ENCODE results near the gene ARMC9. TPM values are rescaled to one million over a fixed set of nuclear protein-coding genes. Genes with fewer than 3 reads are reported as not detected.

The ARMC9 gene
- total and polyA plus RNA-seq, 3 donors from 2014 or later, result 35.0 to 49.7 (median 47.5) TPM

DNA sequence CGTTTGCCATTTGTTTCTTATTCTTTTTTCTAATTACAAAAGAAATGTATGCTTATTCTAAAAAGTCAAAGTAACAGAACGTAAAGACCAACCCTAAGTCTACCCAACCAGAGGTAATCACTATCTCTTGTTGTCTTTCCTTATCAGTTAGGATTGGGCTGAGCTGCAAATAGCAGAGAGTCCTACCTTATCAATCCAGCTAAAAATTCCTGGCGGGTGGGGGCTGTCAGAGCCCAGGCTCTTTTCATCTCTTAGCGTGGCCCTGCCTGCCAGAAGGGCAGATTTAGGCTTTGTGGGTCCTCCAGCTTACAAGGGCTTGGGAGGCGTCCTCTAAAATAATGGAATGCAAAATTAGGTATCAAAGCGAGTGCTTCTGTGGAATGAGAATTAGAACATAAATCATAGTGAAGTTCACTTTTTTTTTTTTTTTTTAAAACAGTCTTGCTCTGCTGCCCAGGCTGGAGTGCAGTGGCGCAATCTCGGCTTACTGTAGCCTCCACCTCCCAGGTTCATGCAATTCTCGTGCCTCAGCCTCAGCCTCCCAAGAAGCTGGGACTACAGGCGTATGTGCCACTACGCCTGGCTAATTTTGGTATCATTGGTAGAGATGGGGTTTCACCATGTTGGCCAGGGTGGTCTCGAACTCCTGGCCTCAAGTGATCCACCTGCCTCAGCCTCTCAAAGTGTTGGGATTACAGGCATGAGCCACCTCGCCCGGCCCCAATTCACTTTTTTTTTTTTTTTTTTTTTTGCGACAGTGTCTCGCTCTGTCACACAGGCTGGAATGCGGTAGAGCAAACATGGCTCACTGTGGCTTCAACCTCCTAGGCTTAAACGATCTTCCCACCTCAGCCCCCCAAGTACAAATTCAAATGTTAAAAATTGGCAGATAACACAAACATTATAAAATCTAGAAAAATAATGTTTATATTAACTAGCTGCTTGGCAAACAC is 139.7 kb downstream of the ARMC9 start:
- TF ChIP-seq POLR2A (IDR thresholded peaks at IDR 0.05), result no peak
- TF ChIP-seq, protein P1, sequence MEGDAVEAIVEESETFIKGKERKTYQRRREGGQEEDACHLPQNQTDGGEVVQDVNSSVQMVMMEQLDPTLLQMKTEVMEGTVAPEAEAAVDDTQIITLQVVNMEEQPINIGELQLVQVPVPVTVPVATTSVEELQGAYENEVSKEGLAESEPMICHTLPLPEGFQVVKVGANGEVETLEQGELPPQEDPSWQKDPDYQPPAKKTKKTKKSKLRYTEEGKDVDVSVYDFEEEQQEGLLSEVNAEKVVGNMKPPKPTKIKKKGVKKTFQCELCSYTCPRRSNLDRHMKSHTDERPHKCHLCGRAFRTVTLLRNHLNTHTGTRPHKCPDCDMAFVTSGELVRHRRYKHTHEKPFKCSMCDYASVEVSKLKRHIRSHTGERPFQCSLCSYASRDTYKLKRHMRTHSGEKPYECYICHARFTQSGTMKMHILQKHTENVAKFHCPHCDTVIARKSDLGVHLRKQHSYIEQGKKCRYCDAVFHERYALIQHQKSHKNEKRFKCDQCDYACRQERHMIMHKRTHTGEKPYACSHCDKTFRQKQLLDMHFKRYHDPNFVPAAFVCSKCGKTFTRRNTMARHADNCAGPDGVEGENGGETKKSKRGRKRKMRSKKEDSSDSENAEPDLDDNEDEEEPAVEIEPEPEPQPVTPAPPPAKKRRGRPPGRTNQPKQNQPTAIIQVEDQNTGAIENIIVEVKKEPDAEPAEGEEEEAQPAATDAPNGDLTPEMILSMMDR (IDR thresholded peaks at IDR 0.05), result no peak
- Histone ChIP-seq H3K9me3 (no peaks in the 10 kb centered on the region), H3K27ac (no peak overlapping the region), H3K4me1 (no peaks in the 10 kb centered on the region), H3K36me3 (ENCODE audit: low read depth, missing control alignments) (no peaks in the 10 kb centered on the region), H3K27me3 (no peaks in the 10 kb centered on the region), H3K4me3 (no peak overlapping the region)
- WGBS, 2 donors, result 86 to 90% methylated on average over 18 of the region's 18 CpGs
- DNase-seq, result no peak
- intact Hi-C loops (cut with DNase I; ENCODE audit: low total_unique reads), result no loop called here

- H3K27me3 ChIP-seq, result no peaks in the 10 kb centered on the region
- TF ChIP-seq POLR2A (IDR thresholded peaks at IDR 0.05), result no peak
- TF ChIP-seq, protein P1 (IDR thresholded peaks at IDR 0.05), result no peak
- H3K36me3 ChIP-seq (ENCODE audit: low read depth, missing control alignments), result no peaks in the 10 kb centered on the region
- intact Hi-C loops (cut with DNase I; ENCODE audit: low total_unique reads), result no loop called here
- H3K27ac ChIP-seq, result no peak overlapping the region
- 91 to 94% methylated on average over 4 of the region's 4 CpGs for WGBS, 2 donors
- H3K9me3 ChIP-seq, result no peaks in the 10 kb centered on the region
- H3K4me3 ChIP-seq, result no peak overlapping the region
- DNase-seq, result no peak
- H3K4me1 ChIP-seq, result no peaks in the 10 kb centered on the region
Measured at GRCh38 chr2:231339316-231339715, 140.9 kb downstream of the ARMC9 start.

- H3K27ac ChIP-seq, result no peak overlapping the region
- H3K4me1 ChIP-seq, result no peaks in the 10 kb centered on the region
- no peaks in the 10 kb centered on the region for H3K36me3 ChIP-seq (ENCODE audit: low read depth, missing control alignments)
- intact Hi-C loops (cut with DNase I; ENCODE audit: low total_unique reads), result no loop called here
- 88 to 90% methylated on average over 2 of the region's 2 CpGs for WGBS, 2 donors
- H3K4me3 ChIP-seq, result no peak overlapping the region
- no peaks in the 10 kb centered on the region for H3K9me3 ChIP-seq
- TF ChIP-seq, protein P1 (IDR thresholded peaks at IDR 0.05), result no peak
- no peak for TF ChIP-seq POLR2A (IDR thresholded peaks at IDR 0.05)
- H3K27me3 ChIP-seq, result no peaks in the 10 kb centered on the region
- no peak for DNase-seq
Measured at GRCh38 chr2:231341100-231341499, 142.7 kb downstream of the ARMC9 start.

GRCh38 chr2:231342061-231342711 is 143.8 kb downstream of the ARMC9 start:
- Histone ChIP-seq H3K36me3 (ENCODE audit: low read depth, missing control alignments) (no peaks in the 10 kb centered on the region), H3K4me1 (no peaks in the 10 kb centered on the region)
- WGBS, 2 donors, result 88 to 89% methylated on average over 14 of the region's 14 CpGs

More at GRCh38 chr2:231342061-231342711, 143.8 kb downstream of the ARMC9 start:
- DNase-seq, result no peak
- Histone ChIP-seq H3K9me3 (no peaks in the 10 kb centered on the region), H3K27ac (no peak overlapping the region), H3K27me3 (no peaks in the 10 kb centered on the region), H3K4me3 (no peak overlapping the region)
- intact Hi-C loops (cut with DNase I; ENCODE audit: low total_unique reads), result no loop called here
- TF ChIP-seq POLR2A (IDR thresholded peaks at IDR 0.05), result no peak
- TF ChIP-seq, protein P1 (IDR thresholded peaks at IDR 0.05), result no peak

Data from testis (tissue), 3 donors.